Activated naive CD4-positive, alpha-beta T cell treated with anti-CD3 and anti-CD28 coated beads, Interleukin-2, amount 50 U/mL, for 24 hours (primary cell): ENCODE measurements around the gene ARHGEF5.
"Not testable (repeated sequence)": the region's sequence is repeated elsewhere in the genome, so short reads cannot be mapped to it uniquely, and the experiment has no call there.

ENCODE experiments used
- H3K27ac Mint-ChIP-seq: one replicate; pipeline ENCODE4 v1.8.0; 2021; ENCODE audit warnings: mild to moderate bottlenecking, mixed read lengths
- H3K27me3 Mint-ChIP-seq: one replicate; pipeline ENCODE4 v1.8.0; 2021; ENCODE audit warnings: mixed read lengths
- H3K36me3 Mint-ChIP-seq: one replicate; pipeline ENCODE4 v1.8.0; 2021; ENCODE audit warnings: mixed read lengths
- H3K4me1 Mint-ChIP-seq: one replicate; pipeline ENCODE4 v1.8.0; 2021; ENCODE audit warnings: mixed read lengths
- H3K4me3 Mint-ChIP-seq: one replicate; pipeline ENCODE4 v1.8.0; 2021; ENCODE audit warnings: mild to moderate bottlenecking, mixed read lengths
- H3K9me3 Mint-ChIP-seq: one replicate; pipeline ENCODE4 v1.8.0; 2021; ENCODE audit warnings: mixed read lengths

ARHGEF5 gene

GRCh38 chr7:144355176-144355822 lies at the start of gene ARHGEF5:
ARHGEF5 (plus strand) TSS chr7:144355402; CDS start chr7:144362670, 7,268 bp downstream.
- H3K27me3 Mint-ChIP-seq, H3K9me3 Mint-ChIP-seq, H3K36me3 Mint-ChIP-seq: not testable (repeated sequence)
- Mint-ChIP-seq H3K4me1 (peaks cover 11% of the 10 kb centered on the region), H3K27ac (peak within 1 kb of the TSS; percentile 77), H3K4me3 (peak within 1 kb of the TSS; percentile 82)

GRCh38 chr7:144309702-144310101 lies 45.5 kb upstream of the ARHGEF5 start:
- not testable (repeated sequence) for H3K4me3 Mint-ChIP-seq, H3K36me3 Mint-ChIP-seq, H3K27me3 Mint-ChIP-seq, H3K9me3 Mint-ChIP-seq, H3K27ac Mint-ChIP-seq, H3K4me1 Mint-ChIP-seq

GRCh38 chr7:144311218-144311617 lies 44.0 kb upstream of the ARHGEF5 start:
- not testable (repeated sequence) for H3K36me3 Mint-ChIP-seq, H3K4me3 Mint-ChIP-seq, H3K9me3 Mint-ChIP-seq, H3K27me3 Mint-ChIP-seq, H3K27ac Mint-ChIP-seq, H3K4me1 Mint-ChIP-seq

- H3K36me3 Mint-ChIP-seq, H3K27ac Mint-ChIP-seq, H3K27me3 Mint-ChIP-seq, H3K4me3 Mint-ChIP-seq, H3K4me1 Mint-ChIP-seq, H3K9me3 Mint-ChIP-seq: not testable (repeated sequence)
These were observed 43.2 kb upstream of the ARHGEF5 start, which contains the start of gene OR2A1 for GRCh38 chr7:144311872-144312469. OR2A1 (plus strand) TSS chr7:144312419; CDS start chr7:144318125, 5,706 bp downstream.

GRCh38 chr7:144317537-144317936 lies 37.7 kb upstream of the ARHGEF5 start:
- not testable (repeated sequence) for H3K36me3 Mint-ChIP-seq

GRCh38 chr7:144319547-144319946 lies 35.7 kb upstream of the ARHGEF5 start:
- not testable (repeated sequence) for H3K27ac Mint-ChIP-seq, H3K9me3 Mint-ChIP-seq, H3K27me3 Mint-ChIP-seq, H3K4me1 Mint-ChIP-seq, H3K36me3 Mint-ChIP-seq, H3K4me3 Mint-ChIP-seq

More at GRCh38 chr7:144317537-144317936, 37.7 kb upstream of the ARHGEF5 start:
- H3K9me3 Mint-ChIP-seq, H3K27me3 Mint-ChIP-seq, H3K4me1 Mint-ChIP-seq, H3K27ac Mint-ChIP-seq, H3K4me3 Mint-ChIP-seq: not testable (repeated sequence)

- not testable (repeated sequence) for H3K27me3 Mint-ChIP-seq, H3K9me3 Mint-ChIP-seq, H3K4me1 Mint-ChIP-seq, H3K27ac Mint-ChIP-seq, H3K4me3 Mint-ChIP-seq, H3K36me3 Mint-ChIP-seq
These were observed 33.5 kb upstream of the ARHGEF5 start for GRCh38 chr7:144321677-144322206.

GRCh38 chr7:144323359-144323758 lies 31.8 kb upstream of the ARHGEF5 start:
- H3K27ac Mint-ChIP-seq, H3K27me3 Mint-ChIP-seq, H3K36me3 Mint-ChIP-seq, H3K9me3 Mint-ChIP-seq, H3K4me3 Mint-ChIP-seq, H3K4me1 Mint-ChIP-seq: not testable (repeated sequence)

GRCh38 chr7:144325868-144326267 lies 29.3 kb upstream of the ARHGEF5 start:
- not testable (repeated sequence) for H3K9me3 Mint-ChIP-seq, H3K36me3 Mint-ChIP-seq, H3K4me3 Mint-ChIP-seq, H3K27ac Mint-ChIP-seq, H3K4me1 Mint-ChIP-seq, H3K27me3 Mint-ChIP-seq

GRCh38 chr7:144330044-144330443 lies 25.2 kb upstream of the ARHGEF5 start:
- not testable (repeated sequence) for H3K4me3 Mint-ChIP-seq, H3K36me3 Mint-ChIP-seq, H3K9me3 Mint-ChIP-seq, H3K27me3 Mint-ChIP-seq, H3K4me1 Mint-ChIP-seq, H3K27ac Mint-ChIP-seq

- not testable (repeated sequence) for H3K27me3 Mint-ChIP-seq, H3K4me3 Mint-ChIP-seq
These were observed 23.8 kb upstream of the ARHGEF5 start for GRCh38 chr7:144331221-144331995.

GRCh38 chr7:144331996-144332288 lies 23.3 kb upstream of the ARHGEF5 start:
- H3K27ac Mint-ChIP-seq, H3K4me3 Mint-ChIP-seq, H3K27me3 Mint-ChIP-seq, H3K9me3 Mint-ChIP-seq, H3K4me1 Mint-ChIP-seq, H3K36me3 Mint-ChIP-seq: not testable (repeated sequence)

More at GRCh38 chr7:144331221-144331995, 23.8 kb upstream of the ARHGEF5 start:
- not testable (repeated sequence) for H3K27ac Mint-ChIP-seq, H3K4me1 Mint-ChIP-seq, H3K36me3 Mint-ChIP-seq, H3K9me3 Mint-ChIP-seq

- not testable (repeated sequence) for H3K27ac Mint-ChIP-seq, H3K4me3 Mint-ChIP-seq, H3K36me3 Mint-ChIP-seq, H3K4me1 Mint-ChIP-seq, H3K27me3 Mint-ChIP-seq, H3K9me3 Mint-ChIP-seq
These were observed 6.6 kb upstream of the ARHGEF5 start for GRCh38 chr7:144348625-144349024.

GRCh38 chr7:144351667-144352066 lies 3.5 kb upstream of the ARHGEF5 start:
- peaks cover 11% of the 10 kb centered on the region for H3K4me1 Mint-ChIP-seq
- not testable (repeated sequence) for H3K27ac Mint-ChIP-seq, H3K4me3 Mint-ChIP-seq, H3K27me3 Mint-ChIP-seq, H3K36me3 Mint-ChIP-seq, H3K9me3 Mint-ChIP-seq

GRCh38 chr7:144356185-144356584 lies 983 bp downstream of the ARHGEF5 start:
- H3K9me3 Mint-ChIP-seq, H3K4me1 Mint-ChIP-seq, H3K27me3 Mint-ChIP-seq, H3K4me3 Mint-ChIP-seq, H3K36me3 Mint-ChIP-seq, H3K27ac Mint-ChIP-seq: not testable (repeated sequence)

- not testable (repeated sequence) for H3K36me3 Mint-ChIP-seq, H3K27me3 Mint-ChIP-seq, H3K9me3 Mint-ChIP-seq, H3K27ac Mint-ChIP-seq, H3K4me3 Mint-ChIP-seq, H3K4me1 Mint-ChIP-seq
These were observed 1.7 kb downstream of the ARHGEF5 start for GRCh38 chr7:144356860-144357259.
